Right renal cortex interstitium (tissue), 3 donors: ENCODE results near the gene MINDY4B. TPM values are rescaled to one million over a fixed set of nuclear protein-coding genes. Genes with fewer than 3 reads are reported as not detected.
"Not testable (repeated sequence)": the region's sequence is repeated elsewhere in the genome, so short reads cannot be mapped to it uniquely, and the experiment has no call there.

Source experiments
- DNase-seq, 3 donors: peaks; one replicate each; pipeline ENCODE4 v3.0.0-alpha.2; 2013; ENCODE audit warnings: low read depth in 3 of 3, low spot score in 2 of 3
- polyA plus RNA-seq, 3 donors: library from polyadenylated mRNA; unstranded; fragments of 120-200 nt; gene quantifications; one replicate each; pipeline ENCODE4 v1.2.1, GENCODE V29; 2013; ENCODE audit not compliant: insufficient read length in 3 of 3

MINDY4B gene
- polyA plus RNA-seq, 3 donors: not detected

- no peak for DNase-seq
Measured at GRCh38 chr3:150899141-150899540, 6.1 kb downstream of the MINDY4B start.

- DNase-seq: no peak
Measured at GRCh38 chr3:150898046-150898754, 7.0 kb downstream of the MINDY4B start.

GRCh38 chr3:150897592-150897991, 7.6 kb downstream of the MINDY4B start:
- no peak for DNase-seq

DNA sequence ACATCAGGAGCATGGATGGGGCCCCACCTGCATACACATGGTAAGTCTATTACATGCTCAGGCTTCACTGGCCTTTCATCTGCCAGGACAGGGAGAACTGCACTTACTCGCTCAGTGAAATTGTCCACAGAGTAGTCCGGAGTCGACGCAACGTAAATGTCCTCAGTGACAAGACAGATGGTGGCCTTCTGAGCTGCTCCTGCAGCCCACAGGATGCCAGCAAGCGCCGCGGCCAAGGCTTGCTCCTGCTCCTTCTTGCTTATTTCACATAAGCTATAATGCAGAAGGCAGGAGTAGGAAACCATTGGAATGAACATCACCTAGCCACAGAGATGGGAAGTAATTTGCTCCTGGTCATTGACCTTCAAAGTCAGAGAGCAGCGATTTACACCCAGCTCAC, 14.4 kb downstream of the MINDY4B start:
- no peak for DNase-seq

DNA sequence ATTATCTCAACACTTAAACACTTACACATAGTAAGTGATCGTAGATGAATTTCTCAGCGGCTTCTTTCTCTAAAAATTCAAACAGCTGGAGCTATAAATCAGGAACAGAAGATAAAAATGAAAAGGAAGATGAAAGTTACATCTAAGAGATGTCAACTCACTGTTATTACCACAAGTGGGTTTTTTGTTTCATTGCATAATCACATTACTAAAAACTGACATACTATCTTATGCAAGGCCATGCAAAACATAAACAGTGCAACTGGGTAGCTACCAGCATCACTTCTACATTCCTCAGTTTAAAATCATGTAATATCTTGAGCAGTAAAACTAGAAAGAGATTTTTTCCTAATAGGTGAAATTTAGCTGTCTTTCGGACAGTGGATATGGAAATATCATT, 14.9 kb downstream of the MINDY4B start:
- no peak for DNase-seq

GRCh38 chr3:150889106-150889505, 16.1 kb downstream of the MINDY4B start:
- no peak for DNase-seq

GRCh38 chr3:150887031-150887430, 18.2 kb downstream of the MINDY4B start:
- no peak for DNase-seq

DNA sequence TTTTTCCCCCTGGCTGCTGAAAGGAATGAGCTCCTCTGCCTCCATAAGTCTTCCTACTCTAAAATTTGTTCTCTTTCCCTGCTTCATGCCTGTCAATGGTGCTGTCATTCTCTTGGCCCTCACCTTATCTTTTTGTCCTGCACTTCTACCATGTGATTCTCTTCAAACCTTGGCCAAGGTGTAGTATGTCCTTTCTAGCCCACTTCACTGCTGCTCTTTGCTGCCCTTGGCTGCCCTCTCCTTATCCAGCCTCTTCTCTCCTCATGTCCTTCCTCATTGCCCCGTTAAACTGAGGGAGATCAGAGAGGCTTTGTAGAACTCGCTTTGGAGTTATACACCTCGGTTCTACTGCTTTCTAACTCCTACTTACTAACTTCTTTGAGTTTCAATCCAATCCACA, 19.7 kb downstream of the MINDY4B start:
- DNase-seq: no peak

- no peak for DNase-seq
Measured at GRCh38 chr3:150878996-150879575, 26.2 kb downstream of the MINDY4B start.

DNA sequence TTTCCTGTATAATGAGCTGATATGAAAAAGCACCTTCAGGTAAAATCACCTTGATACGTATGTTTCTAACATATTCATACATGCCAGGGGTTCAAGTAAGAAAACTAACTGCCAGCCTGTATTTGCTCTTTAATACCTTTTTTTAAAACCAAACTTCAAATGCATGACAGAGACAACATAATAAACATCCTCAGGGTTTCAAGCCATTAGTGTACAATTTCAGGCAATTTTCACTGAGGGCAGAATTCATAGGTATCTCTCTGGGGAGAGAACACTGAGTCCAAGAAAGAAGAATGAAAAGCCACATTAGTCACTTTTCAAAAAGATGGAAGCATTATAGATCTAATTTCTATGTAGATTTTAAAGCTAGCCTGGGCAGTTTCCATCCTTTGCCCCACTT, 26.9 kb downstream of the MINDY4B start:
- DNase-seq: no peak

GRCh38 chr3:150877303-150877702, 27.9 kb downstream of the MINDY4B start:
- DNase-seq: no peak

DNA sequence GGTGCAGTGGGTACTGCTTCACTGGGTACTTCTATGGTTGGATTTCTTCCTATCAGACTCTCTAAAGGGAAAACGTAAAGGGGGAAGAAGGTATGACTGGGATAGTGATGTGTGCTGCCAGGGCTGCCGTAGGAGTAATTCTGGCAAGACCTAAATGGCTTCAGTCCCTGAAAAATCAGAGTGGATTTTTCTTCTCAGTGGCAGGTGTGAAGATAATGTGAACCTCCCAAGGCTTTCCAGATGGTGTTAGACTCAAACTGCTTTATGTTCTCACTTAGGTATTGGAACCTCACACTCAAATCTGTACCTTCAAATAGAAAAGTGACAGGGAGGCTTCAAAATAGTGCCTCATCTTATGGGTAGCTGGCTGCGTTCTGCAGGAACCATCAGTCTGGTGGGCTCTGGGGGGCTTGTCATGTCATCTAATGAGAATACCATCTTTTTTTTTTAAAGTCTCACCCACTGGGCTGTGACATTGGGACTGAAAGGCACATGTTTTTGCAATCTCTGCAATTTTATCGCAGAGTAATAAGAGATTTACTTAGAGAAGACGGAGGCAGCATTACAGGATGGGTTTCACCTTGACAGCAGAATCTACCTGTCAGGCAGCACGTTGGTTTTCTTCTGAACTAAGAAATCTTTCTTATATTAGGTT, 28.5 kb downstream of the MINDY4B start:
- no peak for DNase-seq

DNA sequence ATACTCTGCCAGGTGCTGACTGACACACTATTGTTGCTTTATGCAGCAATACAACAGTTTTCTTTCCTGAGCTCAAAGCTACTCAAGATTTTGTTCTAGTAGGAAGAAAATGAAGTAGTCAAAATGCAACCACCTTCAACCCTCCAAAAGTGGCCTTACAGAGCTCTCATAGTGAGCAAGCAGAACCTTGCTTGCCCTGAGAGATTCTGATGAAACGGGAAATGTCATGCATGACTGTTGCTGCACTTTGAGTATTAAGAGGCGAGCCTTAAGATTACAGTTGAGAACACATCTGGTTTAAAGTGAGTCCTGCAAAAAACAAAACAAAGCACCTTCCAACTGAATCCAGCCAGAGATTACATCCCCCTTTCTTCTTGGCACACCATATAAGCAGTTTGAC, 29.7 kb downstream of the MINDY4B start:
- DNase-seq: no peak

- no peak for DNase-seq
Measured at GRCh38 chr3:150874666-150875219, 30.5 kb downstream of the MINDY4B start.

- DNase-seq: no peak
Measured at GRCh38 chr3:150871192-150871591, 34.0 kb downstream of the MINDY4B start.

- no peak for DNase-seq
Measured at GRCh38 chr3:150870406-150870805, 34.8 kb downstream of the MINDY4B start.

- DNase-seq: no peak
Measured at GRCh38 chr3:150868282-150868681, 37.0 kb downstream of the MINDY4B start.

DNA sequence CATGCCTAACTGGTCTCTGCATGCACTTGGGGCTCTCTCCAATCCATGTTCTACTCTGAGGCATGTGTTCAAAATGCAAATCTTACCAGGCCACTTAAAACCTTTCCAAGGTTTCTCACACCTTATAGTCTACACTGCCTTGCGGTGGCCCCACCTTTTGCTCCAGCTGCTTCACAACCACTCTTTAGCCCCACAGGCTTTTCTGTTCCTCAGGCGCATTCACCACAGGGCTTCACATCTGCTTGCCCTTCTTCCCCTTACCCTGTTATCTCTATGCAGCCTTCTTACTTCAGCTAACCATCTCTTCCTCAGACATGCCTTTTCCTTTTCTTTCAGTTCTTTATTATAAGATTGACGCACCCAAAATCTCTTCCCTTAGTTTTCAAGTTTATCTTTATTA, 37.8 kb downstream of the MINDY4B start:
- no peak for DNase-seq

- DNase-seq: not testable (repeated sequence)
Measured at GRCh38 chr3:150863921-150864320, 41.3 kb downstream of the MINDY4B start.

DNA sequence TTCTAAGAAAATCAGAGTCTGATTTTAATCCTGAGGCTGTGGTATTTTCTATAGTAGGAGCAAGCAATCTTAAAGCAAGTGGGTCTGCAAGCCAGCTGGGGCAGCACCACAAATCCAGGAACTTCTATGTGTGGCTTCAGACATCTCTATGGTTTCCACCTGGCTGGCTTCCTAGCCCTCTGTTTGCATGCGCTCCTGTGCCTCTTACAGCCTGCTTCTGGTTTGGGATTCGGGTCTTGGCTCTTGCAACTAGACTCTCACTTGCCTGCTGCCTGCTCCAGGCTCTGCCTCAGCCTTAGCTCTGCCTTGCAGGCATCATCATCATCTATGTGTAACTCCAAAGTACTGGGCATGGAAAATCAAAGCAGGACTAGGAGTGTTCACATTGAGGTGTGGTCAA, 43.4 kb downstream of the MINDY4B start:
- DNase-seq: no peak

DNA sequence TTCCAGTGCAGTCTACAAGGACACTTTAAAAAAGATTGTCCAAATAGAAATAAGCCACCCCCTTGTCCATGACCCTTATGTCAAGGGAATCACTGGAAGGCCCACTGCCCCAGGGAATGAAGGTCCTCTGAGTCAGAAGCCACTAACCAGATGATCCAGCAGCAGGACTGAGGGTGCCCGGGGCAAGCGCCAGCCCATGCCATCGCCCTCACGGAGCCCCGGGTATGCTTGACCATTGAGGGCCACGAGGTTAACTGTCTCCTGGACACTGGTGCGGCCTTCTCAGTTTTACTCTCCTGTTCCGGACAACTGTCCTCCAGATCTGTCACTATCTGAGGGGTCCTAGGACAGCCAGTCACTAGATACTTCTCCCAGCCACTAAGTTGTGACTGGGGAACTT, 47.3 kb downstream of the MINDY4B start:
- not testable (repeated sequence) for DNase-seq

DNA sequence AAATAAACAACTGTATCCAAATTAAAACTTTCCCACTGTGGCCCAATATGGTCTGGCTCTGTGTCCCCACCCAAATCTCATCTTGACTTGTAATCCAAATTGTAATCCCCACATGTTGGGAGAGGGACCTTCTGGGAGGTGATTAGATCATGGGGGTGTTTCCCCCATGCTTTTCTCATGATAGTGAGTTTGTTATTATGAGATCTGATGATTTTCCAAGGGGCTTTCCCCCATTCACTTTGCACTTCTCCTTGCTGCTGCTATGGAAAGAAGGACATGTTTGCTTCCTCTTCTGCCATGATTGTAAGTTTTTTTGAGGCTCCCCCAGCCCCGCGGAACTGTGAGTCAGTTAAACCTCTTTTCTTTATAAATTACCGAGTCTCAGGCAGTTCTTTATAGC, 55.0 kb downstream of the MINDY4B start:
- DNase-seq: no peak
